22Rv1 (cell line): ENCODE data around the gene RASAL1.

Experiments used
- H3K27ac ChIP-seq: fragments of 450-650 bp; 2 replicates; pipeline ENCODE4 v1.5.1; 2017
- ZFX ChIP-seq: fragments of 450-650 bp; IDR thresholded peaks from 2 replicates; pipeline ENCODE4 v1.6.1; 2017; ENCODE audit warnings: antibody characterized with exemption, borderline replicate concordance
- TF ChIP-seq, protein P1 (sequence below): fragments of 450-650 bp; IDR thresholded peaks from 2 replicates; pipeline ENCODE4 v1.5.1; 2017; ENCODE audit warnings: mild to moderate bottlenecking

Gene RASAL1

DNA sequence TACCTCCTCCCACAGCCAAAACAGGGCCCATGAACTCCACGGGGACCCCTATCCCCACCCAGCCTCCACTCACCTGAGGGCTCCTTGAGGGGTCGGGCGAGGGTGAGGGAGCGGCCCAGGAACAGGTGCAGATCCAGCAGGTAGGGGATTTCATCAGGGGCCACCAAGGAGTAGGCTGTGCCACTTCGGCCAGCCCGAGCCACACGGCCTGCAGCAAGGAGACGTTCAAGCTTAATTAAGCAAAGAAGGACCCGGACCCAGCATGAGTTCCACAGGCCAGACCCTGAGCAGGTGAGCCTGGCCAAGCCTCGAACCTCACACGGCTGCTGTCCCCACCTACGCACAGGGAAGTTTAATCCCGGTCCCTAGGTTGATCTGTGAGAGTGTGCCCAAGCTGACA, 34.1 kb upstream of the RASAL1 start:
- H3K27ac ChIP-seq = no peak overlapping the region
- TF ChIP-seq ZFX = no peak
- TF ChIP-seq, protein P1, sequence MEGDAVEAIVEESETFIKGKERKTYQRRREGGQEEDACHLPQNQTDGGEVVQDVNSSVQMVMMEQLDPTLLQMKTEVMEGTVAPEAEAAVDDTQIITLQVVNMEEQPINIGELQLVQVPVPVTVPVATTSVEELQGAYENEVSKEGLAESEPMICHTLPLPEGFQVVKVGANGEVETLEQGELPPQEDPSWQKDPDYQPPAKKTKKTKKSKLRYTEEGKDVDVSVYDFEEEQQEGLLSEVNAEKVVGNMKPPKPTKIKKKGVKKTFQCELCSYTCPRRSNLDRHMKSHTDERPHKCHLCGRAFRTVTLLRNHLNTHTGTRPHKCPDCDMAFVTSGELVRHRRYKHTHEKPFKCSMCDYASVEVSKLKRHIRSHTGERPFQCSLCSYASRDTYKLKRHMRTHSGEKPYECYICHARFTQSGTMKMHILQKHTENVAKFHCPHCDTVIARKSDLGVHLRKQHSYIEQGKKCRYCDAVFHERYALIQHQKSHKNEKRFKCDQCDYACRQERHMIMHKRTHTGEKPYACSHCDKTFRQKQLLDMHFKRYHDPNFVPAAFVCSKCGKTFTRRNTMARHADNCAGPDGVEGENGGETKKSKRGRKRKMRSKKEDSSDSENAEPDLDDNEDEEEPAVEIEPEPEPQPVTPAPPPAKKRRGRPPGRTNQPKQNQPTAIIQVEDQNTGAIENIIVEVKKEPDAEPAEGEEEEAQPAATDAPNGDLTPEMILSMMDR = no peak

DNA sequence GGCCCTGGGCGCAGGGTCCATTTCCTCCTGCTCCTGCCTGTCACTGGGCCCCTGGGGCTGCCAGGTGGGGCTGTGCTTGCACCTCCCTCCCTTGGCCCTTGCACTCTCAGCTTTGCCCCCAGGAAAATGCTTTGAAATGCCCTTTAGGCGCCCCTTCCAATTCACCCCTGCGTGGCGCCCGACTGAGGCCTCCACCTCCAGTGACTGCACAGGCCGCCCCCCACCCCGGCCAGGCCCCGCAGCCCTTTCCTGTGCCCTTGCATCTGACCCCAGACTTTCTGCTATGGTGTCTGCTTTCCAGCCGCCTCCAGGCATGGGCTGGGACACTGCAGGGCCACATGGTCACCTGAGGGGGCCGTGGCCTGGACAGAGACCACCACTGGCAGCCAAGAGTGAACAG, 32.3 kb upstream of the RASAL1 start:
- TF ChIP-seq, protein P1 = no peak
- TF ChIP-seq ZFX = no peak
- H3K27ac ChIP-seq = no peak overlapping the region

DNA sequence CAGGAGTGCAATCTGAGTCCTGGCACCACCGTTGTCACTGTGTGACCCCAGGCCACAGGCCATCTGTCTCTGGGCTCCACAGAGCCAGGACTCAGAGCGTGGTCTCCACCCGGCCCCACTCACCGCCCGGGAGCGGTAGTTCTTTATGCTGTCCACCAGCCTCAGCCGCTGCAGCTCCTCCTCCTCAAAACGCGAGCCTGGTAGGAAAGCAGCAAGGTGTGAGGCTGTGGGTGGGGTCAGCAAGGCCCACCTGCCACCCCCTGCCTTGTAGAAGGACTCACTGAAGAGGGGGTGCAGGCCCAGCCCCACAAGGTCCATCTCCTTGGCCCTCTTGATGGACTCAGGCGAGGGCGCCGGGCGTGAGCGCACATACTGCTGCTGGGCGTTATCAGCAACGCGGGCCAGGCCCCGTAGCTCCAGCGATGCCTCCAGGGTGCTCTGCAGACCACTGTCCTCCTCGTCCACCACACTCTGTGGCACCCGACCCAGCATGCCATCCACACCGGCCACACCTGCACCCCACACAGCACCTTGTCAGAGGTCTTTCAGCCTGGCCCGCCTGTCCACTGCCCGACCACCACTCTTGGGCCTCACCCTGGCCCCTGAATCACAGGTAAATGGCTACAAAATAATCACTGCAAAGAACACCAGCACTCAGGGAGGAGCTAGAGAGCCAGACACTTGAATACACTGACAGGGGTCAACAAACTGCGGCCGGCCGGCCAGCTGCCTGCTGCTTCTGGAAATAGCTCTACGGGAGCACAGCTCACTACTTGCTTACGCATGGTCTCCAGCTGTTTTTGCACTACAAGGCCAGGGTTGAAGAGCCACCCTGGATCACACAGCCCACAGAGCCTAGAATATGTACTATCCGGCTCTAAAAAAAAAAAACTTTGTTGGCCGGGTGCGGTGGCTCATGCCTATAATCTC, 30.2 kb upstream of the RASAL1 start:
- H3K27ac ChIP-seq = no peak overlapping the region
- no peak for TF ChIP-seq ZFX
- TF ChIP-seq, protein P1 = no peak

DNA sequence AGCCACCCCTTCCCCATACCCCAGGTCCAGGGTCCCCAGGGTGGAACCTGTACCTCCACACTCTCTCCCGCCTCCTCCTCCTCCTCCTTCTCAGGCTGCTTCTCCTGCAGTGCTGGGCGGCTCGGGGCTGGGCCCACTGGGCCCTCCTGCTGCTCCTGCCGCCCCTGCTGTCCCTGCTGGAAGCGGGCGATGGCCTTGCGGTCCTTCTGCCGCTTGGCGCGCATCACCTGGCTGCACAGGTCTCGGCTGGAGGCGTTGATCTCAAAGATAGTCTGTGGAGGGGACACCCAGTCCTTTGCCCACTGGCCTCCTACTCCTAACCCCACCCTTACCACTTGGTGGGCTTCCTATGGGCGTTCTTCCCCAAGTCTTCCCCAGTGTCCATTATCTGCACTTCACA, 28.5 kb upstream of the RASAL1 start:
- TF ChIP-seq, protein P1 = no peak
- no peak for TF ChIP-seq ZFX
- no peak overlapping the region for H3K27ac ChIP-seq

DNA sequence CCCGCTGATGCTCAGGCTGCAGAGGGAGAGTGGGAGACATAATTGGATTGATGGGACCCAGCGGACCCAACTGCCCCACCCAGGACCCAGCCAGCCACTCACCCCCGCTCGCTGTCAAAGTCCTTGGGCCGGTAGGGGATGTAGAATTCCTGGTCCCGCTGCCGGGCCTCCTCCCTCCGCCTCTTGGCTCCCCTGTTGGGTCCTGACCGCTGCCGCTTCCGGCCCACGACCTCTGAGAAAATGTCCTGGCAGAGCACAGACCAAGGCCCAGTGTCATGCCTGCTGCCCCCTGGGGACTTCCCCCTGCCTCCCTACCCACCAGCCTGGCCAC, 27.4 kb upstream of the RASAL1 start:
- peak overlapping the region; percentile 43; the same call in 1 of the 2 replicates for H3K27ac ChIP-seq
- TF ChIP-seq, protein P1 = no peak
- TF ChIP-seq ZFX = no peak

DNA sequence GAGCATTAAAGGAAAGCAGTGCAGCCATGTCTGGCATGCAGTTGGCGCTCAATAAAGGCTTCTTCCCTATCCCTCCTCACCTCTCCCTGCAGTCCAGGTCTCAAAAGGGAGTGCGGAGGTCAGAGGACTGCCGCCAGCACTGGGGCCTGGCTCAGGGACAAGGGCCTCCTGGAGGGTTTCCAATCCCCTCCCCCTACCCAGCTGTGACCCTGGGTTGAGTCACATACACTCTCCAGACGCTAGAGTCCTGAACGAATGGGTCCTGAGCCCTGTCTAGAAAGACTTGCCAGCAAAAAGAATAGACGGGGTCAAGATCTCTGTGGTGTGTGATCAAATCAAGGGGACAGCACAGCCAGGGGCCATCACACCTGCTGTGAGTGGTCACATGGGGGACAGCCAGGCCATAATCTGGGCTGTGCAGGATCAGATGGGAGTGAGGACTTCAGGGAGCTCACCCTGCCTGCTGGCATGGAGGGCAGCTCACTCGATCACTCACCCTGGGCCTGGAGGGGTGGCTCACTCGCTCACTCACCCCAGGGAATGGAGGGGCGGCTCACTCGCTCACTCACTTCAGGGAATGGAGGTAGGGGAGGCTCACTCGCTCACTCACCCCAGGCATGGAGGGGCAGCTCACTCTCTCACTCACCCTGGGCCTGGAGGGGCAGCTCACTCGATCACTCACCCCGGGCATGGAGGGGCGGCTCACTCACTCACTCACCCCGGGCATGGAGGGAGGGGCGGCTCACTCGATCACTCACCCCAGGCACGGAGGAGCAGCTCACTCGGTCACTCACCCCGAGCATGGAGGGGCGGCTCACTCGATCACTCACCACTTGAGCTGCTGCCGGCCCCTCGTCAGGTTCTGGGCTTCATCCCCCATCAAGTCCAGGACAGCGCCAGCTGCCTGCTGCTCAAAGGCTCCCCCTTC, 26.8 kb upstream of the RASAL1 start:
- TF ChIP-seq, protein P1 = no peak
- TF ChIP-seq ZFX = no peak
- H3K27ac ChIP-seq = peak overlapping the region; percentile 43
